Glomerular endothelial cell (primary cell): ENCODE results near the gene PKDREJ. TPM values are rescaled to one million over a fixed set of nuclear protein-coding genes. Genes with fewer than 3 reads are reported as not detected.
"Not testable (repeated sequence)": the region's sequence is repeated elsewhere in the genome, so short reads cannot be mapped to it uniquely, and the experiment has no call there.

ENCODE experiments used
- DNase-seq: peaks from one replicate; pipeline ENCODE4 v3.0.0-alpha.2; 2011; ENCODE audit warnings: low read depth, low spot score; ENCODE audit errors: extremely low read depth
- total RNA-seq: library from RNA; depleted of rRNA; stranded (reverse); fragments of >200 nt; gene quantifications from 2 replicates; pipeline ENCODE4 v1.2.3, GENCODE V29; 2015

The PKDREJ gene, protein sequence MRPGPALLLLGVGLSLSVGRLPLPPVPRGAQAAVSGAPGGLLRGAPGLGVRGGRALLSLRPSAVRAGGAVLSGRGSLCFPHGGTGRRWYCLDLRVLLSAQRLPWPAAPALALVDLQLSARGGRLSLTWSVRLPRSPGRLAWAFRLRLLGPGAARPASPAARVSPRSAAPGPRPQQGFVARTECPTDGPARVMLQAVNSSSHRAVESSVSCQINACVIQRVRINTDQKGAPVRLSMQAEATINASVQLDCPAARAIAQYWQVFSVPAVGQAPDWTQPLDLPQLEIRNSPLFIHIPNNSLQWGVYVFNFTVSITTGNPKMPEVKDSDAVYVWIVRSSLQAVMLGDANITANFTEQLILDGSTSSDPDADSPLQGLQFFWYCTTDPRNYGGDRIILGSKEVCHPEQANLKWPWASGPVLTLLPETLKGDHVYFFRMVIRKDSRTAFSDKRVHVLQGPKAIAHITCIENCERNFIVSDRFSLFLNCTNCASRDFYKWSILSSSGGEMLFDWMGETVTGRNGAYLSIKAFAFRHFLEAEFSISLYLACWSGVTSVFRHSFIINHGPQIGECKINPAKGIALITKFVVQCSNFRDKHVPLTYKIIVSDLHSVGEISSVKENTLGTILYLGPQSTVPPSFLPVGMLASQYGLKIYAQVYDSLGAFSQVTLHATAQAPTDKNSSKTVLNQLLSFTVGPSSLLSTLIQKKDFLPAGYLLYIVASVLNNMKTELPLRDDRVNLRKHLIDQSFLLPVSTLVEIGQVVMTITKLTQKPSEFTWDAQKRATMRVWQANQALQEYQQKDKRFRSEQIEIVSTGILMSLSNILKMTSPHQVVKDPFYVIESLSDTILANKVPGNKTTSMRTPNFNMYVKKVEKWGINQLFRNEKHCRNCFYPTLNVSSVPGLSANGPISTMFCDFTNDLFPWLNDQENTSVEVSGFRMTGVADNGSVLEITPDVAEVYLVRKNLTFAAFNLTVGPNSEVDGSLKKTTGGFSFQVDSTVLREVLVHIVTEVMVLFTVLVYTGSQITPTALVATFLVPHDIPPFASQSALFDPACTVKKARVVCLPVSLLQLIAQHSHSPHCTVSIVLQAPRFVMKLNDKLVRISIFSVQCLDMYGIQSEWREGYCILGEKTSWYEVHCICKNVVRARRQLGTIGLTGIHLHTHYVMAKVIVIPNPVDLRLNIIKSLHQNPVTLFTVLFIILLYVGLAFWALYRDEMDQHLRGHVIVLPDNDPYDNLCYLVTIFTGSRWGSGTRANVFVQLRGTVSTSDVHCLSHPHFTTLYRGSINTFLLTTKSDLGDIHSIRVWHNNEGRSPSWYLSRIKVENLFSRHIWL (N-terminal part only)
- total RNA-seq = not detected in 2 replicates

DNA sequence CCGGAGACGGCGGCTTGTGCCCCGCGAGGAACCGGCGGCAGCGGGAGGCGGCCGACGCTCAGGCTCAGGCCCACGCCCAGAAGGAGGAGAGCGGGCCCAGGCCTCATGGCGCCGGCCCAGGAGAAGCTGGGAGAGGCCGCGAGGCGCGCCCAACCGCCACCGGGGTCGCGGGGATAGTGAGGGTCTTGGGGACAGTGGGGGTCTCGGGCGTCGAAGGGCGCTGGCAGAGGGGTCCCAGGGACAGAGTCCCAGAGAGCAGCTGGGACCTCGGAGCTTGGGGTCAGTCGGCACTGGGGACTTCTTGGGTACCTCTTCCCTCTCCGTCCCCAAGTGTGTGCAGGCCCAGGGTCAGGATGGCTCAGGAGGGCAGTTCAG lies at the start of gene PKDREJ:
PKDREJ (minus strand) TSS at position 128 of the 375 bp plus-strand sequence; CDS start at position 107, 21 bp downstream.
- no peak for DNase-seq

DNA sequence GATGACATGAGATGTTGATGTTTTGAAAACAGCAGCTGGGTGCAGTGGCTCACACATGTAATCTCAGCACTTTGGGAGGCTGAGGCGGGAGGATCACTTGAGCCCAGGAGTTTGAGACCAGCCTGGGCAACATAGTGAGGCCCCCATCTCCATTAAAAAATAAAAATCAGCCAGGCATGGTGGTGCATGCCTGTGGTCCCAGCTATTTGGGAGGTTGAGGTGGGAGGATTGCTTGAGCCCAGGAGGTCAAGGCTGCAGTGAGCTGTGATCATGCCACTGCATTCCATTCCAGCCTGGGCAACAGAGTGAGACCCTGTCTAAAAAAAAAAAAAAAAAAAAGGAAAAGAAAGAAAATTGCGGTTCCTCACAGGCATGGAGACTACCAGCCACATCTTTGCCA lies 49.7 kb upstream of the PKDREJ start:
- DNase-seq = not testable (repeated sequence)

DNA sequence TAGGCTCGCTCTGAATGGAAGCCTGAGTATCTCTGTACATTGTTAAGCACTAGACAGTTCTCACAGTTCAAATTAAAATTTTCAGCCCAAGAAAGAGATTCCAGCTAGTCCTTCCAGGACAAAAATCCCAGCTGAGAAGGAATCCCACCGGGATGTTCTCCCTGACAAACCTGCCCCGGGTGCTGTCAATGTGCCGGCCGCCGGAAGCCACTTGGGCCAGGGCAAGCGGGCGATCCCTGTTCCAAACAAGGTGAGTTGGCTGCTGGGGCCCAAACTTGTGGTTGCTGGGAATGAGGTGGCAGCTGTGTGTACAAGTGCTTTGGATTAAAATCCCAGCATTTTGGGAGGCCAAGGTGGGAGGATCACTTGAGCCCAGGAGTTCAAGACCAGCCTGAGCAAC lies 48.9 kb upstream of the PKDREJ start:
- no peak for DNase-seq

DNA sequence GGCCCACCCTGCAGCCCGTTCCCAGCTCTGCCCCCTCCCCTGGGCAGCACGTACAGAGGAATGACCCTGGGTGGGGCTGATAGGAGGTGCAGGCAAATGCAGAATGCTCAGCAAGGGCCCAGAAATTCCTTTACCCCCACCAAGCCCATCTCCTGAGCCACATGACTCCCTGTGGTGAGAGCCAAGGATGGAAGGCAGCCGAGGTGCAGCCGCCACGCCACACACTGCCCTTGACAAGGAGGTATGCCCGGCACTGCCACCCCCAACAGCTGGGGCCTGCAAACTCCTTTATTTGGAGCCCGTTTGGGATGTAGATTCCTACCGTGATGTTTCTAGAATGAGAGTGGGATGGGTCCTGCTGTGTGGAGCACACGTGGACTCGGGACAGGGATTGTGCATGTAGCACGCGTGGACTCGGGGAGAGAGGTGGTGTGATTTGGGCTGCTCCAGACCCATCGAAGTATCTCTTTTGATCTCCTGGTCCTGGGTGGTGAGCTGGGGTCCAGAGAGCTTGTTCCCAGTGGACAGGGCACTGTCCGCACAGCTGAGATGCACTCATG lies 46.5 kb upstream of the PKDREJ start:
- DNase-seq = no peak

DNA sequence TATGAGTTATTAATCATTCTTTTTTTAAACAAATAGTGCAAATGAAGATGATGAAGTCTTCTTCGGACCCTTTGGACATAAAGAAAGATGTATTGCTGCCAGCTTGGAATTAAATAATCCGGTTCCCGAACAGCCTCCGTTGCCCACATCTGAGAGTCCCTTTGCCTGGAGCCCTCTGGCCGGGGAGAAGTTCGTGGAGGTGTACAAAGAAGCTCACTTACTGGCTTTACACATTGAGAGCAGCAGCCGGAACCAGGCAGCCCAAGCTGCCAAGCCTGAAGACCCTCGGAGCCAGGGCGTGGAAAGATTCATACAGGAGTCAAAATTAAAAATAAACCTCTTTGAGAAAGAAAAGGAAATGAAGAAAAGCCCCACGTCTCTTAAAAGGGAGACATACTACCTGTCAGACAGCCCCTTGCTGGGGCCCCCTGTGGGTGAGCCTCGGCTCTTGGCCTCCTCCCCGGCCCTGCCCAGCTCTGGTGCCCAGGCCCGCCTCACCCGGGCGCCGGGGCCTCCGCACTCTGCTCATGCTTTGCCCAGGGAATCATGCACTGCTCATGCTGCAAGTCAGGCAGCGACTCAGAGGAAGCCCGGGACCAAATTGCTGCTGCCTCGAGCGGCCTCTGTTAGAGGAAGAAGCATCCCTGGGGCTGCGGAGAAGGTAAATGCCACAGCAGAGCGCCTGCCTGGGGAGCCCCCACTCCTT lies 45.3 kb upstream of the PKDREJ start:
- DNase-seq = no peak

DNA sequence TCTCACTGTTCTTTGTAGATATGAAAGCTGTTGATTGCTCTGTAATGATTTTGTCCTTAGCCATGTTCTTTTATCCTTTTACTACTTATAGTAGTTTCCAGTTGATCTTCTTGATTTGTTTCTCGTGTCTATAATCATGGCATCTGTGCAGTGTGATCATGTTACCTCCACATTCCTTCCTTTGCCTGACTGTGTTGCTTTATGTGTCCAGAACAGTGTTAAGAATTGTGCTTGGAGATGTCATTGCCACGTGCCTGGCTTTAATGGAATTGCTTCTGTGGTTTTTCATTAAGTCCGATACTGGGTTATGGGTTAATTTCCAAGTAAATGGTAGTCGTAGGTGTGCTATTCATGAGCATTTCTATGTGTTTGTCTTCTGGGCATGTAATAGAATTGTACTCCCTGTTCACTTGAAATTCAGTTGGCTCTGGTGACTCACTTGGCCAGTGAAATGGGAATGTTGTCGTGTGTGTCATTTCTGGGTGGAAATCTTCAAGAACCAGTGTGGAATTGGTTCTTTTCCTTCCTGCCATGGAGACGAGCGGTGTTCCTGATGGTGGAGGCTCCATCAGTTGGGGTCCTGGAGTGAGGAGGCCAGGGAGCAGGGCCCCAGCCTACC lies 40.3 kb upstream of the PKDREJ start:
- DNase-seq = no peak

DNA sequence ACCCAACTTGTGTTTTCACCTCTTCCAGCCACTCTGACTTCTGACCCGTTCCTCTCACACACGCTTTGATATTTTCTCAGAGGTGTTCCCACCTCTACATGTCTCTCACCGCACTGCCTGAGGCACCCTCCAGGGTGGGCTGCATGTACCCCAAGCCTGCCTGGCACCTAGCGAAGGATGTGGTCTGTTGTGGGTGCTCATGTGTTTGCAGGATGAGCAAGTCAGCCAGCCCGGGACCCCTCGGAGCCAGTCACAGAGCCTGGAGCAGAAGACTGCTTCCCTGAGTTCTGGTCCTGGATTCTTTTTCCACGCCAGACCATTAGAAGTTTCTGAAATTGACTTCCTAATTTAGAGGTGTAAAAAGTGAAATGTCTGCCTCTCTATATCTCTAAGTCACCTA lies 37.3 kb upstream of the PKDREJ start:
- DNase-seq = no peak

DNA sequence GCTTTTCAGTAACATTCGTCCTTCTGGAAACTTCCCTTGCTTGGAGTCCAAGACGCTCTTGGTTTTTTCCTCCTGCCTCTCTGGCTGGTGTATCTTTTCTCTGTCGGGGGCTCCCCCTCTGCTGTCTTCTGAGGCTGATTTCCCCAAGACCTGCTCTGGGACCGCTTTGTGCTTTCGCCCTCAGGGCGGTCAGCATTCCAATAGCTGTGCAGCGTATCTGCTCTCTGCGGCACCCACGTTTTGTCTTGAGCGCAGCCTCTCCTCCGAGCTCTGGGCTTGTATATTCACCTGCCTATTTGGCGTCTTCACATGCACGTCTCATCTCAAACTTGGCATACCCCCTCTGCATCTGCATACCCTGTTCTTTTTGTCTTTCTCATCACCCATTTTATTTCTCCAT lies 36.0 kb upstream of the PKDREJ start:
- no peak for DNase-seq

DNA sequence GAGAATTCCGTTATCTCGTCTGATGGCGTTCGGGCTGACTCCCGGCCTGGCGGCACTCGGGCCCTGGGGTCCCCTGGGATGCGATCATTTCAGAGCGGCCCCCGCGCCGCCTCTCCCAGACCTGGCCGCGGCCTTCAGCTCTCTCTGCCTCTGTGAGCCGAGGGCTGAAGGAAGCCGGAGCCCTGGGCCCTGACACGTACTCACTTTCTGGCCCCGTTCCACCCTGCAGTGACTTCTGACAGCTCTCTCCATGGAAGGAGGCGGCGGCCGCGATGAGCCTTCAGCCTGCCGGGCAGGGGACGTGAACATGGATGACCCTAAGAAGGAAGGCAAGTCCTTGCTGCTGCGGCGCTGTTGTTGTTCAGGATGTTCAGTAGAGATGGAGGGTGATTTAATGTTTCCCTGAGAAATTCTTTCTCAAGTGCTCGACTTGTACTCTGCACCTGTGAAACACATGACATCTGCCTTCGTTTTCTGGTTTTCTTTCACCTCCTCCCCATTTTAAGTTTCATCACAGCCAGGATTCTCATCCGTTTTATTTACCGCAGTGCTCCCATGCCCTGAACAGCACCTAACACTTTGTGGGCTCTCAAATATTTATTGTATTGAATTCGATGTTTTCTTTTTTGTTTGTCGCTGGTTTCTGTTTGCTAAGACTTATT lies 34.1 kb upstream of the PKDREJ start:
- no peak for DNase-seq

DNA sequence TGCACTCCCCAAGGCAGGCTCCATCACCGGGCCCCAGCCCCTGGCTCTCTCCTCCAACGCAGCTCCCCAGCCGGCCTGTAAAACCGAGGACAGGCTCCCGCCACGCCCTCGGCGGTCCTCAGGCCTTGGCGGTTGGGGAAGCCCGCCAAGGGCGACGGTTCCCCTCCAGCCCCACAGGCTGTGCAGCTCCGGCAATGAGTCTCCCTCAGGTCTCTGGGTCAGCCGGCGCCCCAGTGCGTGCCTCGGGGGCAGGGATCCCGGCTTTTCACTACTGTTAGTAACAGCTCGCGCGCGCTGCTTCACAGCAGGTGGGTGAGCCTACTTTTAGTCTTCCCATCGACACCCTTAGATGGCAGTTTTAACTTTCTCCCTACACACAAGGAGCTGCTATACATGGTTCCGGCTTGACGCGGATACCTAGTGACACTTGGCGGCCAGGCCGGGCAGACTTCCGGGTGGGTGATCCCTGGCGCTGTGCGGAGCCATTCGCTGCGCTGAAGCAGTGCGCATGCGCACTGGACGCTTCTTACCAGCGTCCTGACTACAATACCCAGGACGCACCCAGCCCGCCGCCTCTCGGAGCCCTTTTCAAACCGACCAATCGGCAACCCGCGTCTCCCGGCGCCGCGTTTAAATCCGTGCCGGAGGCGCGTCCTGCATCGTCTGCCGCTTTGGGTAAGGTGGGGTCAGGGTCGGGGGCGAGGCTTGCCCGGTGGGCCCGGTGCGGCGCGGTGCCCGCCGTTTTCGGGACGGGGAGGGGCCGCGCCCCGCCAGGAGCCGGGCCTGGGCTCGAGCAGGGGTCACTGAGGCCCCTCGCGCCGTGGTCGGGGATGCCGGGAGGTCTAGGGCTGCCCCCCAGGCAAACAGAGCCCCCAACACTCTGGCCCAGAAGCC lies 33.4 kb upstream of the PKDREJ start, which contains the start of gene GTSE1:
GTSE1 (plus strand) TSS at position 614 of the 894 bp plus-strand sequence. CDS start 531 bp downstream, outside the sequence.
- peak; percentile 82 for DNase-seq

DNA sequence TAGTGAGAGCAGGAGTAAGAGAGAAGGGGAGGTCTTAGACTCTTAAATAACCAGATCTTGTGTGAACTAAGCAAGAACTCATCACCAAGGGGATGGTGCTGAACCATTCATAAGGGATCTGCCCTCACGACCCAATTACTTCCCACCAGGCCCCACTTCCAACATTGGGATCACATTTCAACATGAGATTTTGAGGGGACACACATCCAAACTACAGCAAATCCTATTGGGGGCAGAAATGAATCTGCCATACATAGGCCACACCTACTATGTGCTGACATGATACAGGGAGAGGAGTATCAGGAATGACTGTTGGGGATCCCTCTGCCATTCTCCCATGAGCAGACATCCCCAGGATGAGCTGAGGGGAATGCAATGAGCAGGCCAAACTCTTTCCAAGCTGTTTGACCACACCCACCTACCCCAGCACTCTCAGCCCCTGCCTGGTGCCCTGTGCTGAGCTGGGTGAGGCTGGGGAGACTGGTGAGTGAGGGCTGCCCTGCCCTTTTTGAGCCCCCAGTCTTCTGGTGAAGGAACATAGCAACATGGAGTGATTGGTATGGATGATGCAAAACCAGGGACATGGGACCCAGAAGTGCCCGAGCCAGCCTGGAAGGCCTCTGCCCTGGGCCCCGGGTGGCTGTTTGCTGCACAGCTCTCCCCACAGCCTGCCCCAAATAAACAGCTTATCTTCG lies 32.3 kb upstream of the PKDREJ start:
- DNase-seq = no peak

DNA sequence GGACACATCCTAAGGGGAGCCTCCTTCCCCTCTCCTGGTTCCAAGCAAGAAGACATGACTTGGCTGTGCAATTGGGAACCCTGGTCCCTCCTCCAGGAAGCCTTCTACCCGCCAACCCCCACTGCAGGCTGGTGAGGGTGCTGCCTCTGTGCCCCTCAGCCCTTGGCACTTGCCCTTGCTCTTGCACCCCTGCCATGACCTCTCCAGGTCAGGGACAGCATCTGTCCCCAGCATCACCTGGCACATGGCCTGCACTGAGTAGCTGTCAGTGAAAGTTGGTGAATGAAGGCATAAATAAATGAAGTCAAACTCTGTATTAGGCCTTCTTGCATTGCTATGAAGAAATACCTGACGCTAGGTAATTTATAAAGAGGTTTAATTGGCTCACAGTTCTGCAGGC lies 31.6 kb upstream of the PKDREJ start:
- no peak for DNase-seq

DNA sequence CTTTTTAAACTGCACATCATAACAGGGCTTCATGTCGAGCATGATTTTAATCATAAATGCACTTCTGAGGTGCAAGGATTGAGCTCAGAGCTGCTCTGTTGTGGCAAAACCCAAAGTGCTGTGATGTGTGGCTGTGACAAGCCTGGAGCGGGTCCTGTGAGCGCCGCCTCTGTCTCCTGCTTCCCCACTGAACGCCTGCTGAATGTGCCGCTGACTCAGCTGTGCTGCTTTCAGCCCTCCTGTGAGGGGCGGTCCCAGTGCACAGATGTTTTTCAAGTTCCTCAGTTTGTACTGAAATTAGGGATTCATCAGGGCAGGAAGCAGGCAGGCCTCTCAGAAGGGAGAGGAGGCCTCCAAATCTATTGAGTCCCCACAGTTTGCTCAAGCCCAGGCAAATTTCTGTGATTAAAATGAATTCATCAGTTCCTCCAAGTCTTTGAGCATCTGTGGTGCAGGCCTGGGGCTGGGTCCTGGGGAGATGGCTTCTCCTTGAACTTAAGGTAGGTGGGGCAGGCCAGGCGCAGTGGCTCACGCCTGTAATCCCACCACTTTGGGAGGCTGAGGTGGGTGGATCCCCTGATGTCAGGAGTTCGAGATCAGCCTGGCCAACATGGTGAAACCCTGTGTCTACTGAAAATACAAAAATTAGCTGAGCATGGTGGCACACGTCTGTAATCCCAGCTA lies 30.6 kb upstream of the PKDREJ start:
- no peak for DNase-seq

DNA sequence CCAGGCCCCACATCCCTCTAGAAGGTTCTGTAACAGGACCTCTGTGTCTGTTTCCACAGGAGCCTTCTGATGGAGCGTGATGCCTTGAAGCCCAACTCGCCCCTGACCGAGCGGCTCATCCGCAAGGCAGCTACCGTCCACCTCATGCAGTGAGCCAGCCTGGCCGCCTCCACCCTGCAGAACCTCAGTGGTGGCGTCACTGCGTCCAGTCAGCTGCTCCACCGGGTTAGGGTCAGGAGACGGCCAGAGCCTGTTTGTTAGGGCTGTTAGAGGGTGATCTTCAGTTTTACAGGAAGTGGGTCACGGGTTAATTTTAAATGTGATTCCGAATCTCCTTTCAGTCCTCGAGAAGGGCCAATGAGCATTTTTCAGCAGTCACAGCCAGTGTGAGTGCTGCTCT lies 29.6 kb upstream of the PKDREJ start:
- DNase-seq = no peak

DNA sequence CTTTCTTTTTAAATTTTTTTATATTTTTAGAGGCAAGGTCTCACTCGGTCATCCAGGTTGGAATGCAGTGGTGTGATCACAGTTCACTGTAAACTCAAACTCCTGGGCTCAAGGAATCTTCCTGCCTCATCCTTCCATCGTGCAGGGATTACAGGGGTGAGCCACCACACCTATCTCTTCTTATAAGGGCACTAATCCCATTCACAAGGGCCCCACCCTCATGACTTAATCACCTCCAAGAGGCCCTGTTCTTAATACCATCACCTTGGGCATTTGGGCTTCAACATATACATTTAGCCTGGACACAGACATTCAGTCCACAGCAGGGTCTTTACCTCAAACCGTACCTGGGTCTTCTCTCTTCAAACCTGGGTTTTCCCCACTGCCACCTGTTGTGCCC lies 29.0 kb upstream of the PKDREJ start:
- no peak for DNase-seq

DNA sequence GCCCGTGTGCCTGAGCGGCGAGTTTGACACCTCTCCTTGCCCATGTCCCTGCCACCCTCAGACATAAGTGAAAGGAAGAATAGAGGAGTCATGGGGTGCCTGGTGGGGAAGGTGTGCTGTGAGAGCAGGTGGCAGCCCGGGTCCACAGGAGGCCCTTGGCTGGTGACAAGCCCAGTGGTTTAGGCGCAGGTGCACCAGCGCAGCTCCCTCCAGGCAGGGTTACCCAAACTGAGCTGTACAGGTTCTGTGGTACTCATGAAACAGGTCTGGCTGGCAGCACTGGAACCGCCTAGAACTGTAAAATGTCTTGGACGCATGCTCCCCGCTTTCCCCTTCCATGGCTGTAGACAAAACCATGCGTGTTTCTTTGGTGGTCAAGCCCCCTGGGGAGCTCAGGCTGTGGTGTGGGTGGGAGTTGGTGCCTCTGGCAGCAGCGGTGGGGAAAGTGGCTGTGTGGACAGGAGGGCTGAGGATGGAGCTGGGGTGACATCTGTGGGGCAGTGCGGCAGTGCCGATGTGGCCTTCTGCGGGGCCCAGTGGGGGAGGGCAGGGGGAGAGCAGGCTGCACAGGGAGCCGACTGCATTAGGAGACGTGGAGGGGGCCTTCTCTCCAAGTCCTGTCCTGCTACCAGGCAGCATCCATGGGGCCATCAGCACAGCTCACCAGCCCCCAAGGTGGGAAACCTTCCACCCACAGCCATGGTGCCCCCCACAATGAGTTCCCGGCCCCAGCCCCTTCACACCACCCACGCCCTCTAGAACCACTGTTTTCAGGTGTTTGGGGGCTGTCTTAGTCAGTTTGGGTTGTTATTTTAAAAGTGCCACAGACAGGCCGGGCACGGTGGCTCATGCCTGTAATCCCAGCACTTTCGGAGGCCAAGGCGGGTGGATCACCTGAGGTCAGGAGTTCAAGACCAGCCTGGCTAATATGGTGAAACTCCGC lies 28.0 kb upstream of the PKDREJ start:
- no peak for DNase-seq
